Ramos (cell line): ENCODE results near the gene PIPOX.

ENCODE experiments used
- in situ Hi-C: fragments of 300-500 bp; cut with MboI; formaldehyde crosslinking; loops from one replicate; pipeline ENCODE4 v1.14.3; 2022; ENCODE audit warnings: low sequenced_read_pairs; ENCODE audit not compliant: unreplicated experiment

The PIPOX gene

GRCh38 chr17:29042679-29043538 lies at the start of gene PIPOX:
PIPOX (plus strand) TSS chr17:29043141; CDS start chr17:29043226, 85 bp downstream.
- in situ Hi-C loops, result no loop called here

- in situ Hi-C loops, result no loop called here
Measured at GRCh38 chr17:28993645-28994426, 49.1 kb upstream of the PIPOX start.

GRCh38 chr17:28996554-28997096 lies 46.3 kb upstream of the PIPOX start:
- in situ Hi-C loops, result no loop called here

- in situ Hi-C loops, result no loop called here
Measured at GRCh38 chr17:28997806-28998205, 45.1 kb upstream of the PIPOX start.

- in situ Hi-C loops, result no loop called here
Measured at GRCh38 chr17:28999206-28999605, 43.7 kb upstream of the PIPOX start.

GRCh38 chr17:29000973-29001372 lies 42.0 kb upstream of the PIPOX start:
- in situ Hi-C loops, result no loop called here

GRCh38 chr17:29002811-29003210 lies 40.1 kb upstream of the PIPOX start:
- in situ Hi-C loops, result no loop called here

GRCh38 chr17:29003289-29003688 lies 39.7 kb upstream of the PIPOX start:
- in situ Hi-C loops, result no loop called here

- in situ Hi-C loops, result no loop called here
Measured at GRCh38 chr17:29004081-29004692, 38.8 kb upstream of the PIPOX start.

GRCh38 chr17:29005936-29006511 lies 36.9 kb upstream of the PIPOX start, which contains the start of gene SEZ6:
SEZ6 (minus strand) TSS chr17:29006033; CDS start chr17:29005869, 164 bp downstream.
- in situ Hi-C loops, result no loop called here

GRCh38 chr17:29007456-29007855 lies 35.5 kb upstream of the PIPOX start:
- in situ Hi-C loops, result no loop called here

GRCh38 chr17:29007860-29008455 lies 35.0 kb upstream of the PIPOX start:
- in situ Hi-C loops, result no loop called here

- in situ Hi-C loops, result no loop called here
Measured at GRCh38 chr17:29008591-29008990, 34.4 kb upstream of the PIPOX start.

- in situ Hi-C loops, result no loop called here
Measured at GRCh38 chr17:29010129-29010528, 32.8 kb upstream of the PIPOX start.

- in situ Hi-C loops, result no loop called here
Measured at GRCh38 chr17:29010586-29010985, 32.4 kb upstream of the PIPOX start.

- in situ Hi-C loops, result no loop called here
Measured at GRCh38 chr17:29012535-29012934, 30.4 kb upstream of the PIPOX start.

- in situ Hi-C loops, result loop anchor here (5.0 kb wide), 1 partner anchor 47 kb away; no protein-coding TSS in a partner anchor
Measured at GRCh38 chr17:29014716-29015115, 28.2 kb upstream of the PIPOX start.

- in situ Hi-C loops, result loop anchor here (5.0 kb wide), 1 partner anchor 49 kb away; no protein-coding TSS in a partner anchor
Measured at GRCh38 chr17:29016345-29017210, 26.4 kb upstream of the PIPOX start.
